ENCODE results near the gene BBX.

BBX gene

DNA sequence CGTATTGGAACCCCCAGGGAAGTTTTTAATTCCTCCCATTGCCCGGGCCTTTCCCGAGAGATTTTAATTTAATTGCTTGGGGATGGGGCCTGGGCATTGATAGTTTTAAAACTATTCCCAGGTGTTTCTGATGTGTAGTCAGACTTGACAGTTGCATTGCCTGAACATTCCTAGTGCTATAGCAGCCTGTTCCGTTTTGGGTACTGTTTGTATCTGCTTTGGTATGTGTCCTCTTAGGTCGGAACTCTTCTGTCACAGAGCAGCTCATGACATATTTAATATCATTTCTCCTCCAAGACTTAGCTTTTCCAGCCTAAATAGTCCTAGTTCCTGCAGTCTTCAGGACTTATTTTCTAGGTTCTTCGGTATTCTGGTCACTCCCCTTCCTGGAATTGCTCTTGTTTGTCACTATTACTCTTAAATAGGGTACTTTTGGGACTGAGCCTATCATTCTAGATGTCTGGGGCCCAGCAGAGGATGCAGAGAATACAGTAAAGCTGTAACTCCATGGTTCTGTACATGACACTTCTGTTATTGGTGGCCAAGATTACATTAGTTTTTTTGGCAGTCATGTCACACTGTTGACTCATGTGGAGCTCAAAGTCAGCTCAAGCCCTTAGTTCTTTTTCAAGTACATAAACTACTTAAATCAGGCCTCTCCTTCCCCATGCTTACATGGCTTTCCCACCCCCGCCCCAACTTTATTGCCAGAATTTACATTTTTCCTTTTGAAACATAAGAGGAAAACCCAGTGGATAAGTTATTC lies 81.5 kb downstream of the BBX start:
- DNase-seq: no peak

GRCh38 chr3:107611775-107612469 lies 89.2 kb downstream of the BBX start:
- no peak for DNase-seq

- DNase-seq: no peak
These were observed 89.9 kb downstream of the BBX start for GRCh38 chr3:107612664-107613084.

DNA sequence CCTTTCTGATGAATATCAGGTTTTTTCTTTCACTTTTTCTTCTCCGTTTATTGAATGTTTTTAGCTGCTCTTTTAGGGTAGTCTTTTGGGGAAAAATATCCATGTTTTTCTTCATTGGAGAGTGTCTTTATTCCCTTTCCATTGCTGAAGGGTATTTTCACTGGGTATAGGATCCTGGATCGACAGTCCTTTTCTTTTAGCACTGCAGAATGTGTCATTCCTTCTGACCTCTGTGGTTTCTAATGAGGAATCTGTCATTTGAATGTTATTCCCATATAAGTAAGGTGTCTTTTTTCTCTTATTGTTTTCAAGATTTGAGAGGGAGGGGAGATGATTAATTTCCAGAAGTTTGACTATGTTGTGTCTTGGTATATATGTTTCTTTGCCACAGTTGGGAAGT lies 96.8 kb downstream of the BBX start:
- DNase-seq: no peak

DNA sequence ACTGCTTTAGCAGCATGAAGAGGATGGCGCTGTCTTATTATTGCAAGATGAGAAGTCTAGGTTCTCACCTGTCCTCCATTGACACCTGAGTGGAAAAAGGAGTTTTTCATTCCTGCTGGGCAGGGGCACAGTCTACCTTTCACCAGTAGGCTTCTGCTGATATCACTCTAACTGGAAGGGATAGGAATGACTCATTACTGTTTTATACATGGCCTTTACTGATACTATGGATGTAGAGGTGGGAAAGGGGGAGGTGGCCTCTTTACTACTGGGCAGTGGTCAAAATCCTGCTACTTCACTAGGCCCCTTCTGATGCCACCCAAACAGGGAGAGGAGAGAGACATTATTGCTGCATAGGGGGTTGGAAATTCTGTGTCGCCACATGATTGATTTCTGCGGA lies 97.8 kb downstream of the BBX start:
- DNase-seq: no peak

DNA sequence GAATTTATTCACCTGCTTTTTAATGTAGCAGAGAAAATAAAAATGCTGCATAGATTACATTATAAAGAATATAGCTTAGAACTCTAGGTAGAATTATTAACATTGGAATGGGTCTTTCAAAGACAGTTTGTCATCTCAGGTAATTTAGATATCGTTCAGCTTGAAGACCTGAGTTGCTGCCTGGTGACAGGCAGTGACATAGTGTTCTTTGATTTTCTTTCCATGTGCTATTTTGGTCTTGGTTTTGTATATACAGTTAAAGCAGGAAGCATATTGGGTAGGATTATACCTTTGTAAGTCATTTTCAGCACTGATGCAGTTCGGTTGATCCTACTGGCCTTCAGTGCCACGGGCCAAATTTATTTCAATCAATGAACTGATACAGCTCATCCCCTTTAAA lies 98.7 kb downstream of the BBX start:
- no peak for DNase-seq

- DNase-seq: no peak
These were observed 105.3 kb downstream of the BBX start for GRCh38 chr3:107627962-107628542.

GRCh38 chr3:107629566-107629965 lies 106.8 kb downstream of the BBX start:
- DNase-seq: no peak

- no peak for DNase-seq
These were observed 108.0 kb downstream of the BBX start for GRCh38 chr3:107630779-107631178.

GRCh38 chr3:107632576-107632975 lies 109.8 kb downstream of the BBX start:
- DNase-seq: no peak

DNA sequence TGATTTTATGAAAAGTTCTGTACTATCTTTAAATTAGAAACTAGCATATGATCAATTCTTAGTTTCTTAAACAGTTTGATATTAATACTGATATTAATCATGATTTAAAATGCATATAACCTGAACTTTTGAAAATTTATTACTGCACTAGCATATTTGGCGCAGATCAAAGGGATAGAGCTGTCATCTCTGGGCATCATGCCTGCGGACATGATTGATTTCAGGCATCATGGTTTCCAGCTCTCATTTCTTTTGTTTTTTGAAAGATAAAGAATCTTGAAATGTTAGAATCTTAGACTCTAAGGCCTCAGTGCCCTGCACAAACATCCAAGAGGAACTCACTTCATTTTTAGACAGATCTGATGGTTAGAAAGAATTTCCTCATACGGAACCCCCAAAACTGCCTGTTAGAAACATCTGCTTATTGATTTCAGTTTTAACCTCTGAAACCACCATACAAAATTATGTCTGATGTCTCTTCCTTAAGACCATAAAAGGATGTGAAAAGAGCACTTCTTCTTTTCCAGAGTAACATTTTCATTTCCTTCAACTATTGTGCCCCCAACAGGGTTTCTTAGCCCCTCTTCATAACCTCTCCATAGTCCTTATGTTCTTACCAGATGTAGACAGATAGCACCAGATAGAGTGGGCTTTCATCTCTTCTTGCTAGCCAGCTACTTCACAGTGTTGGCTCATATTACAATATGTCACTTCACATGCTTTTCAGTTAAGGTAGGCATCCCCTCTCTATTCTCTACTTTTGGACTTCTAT lies 110.8 kb downstream of the BBX start:
- DNase-seq: no peak

DNA sequence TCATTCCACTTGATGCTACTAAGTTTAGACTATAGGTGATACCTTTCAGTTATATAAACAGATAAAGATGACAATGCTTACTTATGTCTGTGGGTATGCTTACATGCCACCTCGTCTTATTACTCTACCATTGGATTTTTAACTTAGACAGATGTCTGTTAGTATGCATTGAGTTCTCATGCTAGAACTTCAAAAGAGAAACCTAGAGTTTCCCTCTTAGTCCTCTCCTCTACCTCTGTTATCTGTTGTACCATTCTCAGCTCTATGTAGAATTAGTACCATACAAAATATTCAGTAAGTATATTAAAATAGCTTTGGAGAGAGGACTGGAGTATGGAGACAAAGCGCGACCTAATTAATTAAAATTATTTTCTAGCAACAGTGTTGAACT lies 111.3 kb downstream of the BBX start:
- DNase-seq: no peak

- DNase-seq: no peak
These were observed 114.8 kb downstream of the BBX start for GRCh38 chr3:107637416-107638183.

- no peak for DNase-seq
These were observed 119.0 kb downstream of the BBX start for GRCh38 chr3:107641572-107642307.

DNA sequence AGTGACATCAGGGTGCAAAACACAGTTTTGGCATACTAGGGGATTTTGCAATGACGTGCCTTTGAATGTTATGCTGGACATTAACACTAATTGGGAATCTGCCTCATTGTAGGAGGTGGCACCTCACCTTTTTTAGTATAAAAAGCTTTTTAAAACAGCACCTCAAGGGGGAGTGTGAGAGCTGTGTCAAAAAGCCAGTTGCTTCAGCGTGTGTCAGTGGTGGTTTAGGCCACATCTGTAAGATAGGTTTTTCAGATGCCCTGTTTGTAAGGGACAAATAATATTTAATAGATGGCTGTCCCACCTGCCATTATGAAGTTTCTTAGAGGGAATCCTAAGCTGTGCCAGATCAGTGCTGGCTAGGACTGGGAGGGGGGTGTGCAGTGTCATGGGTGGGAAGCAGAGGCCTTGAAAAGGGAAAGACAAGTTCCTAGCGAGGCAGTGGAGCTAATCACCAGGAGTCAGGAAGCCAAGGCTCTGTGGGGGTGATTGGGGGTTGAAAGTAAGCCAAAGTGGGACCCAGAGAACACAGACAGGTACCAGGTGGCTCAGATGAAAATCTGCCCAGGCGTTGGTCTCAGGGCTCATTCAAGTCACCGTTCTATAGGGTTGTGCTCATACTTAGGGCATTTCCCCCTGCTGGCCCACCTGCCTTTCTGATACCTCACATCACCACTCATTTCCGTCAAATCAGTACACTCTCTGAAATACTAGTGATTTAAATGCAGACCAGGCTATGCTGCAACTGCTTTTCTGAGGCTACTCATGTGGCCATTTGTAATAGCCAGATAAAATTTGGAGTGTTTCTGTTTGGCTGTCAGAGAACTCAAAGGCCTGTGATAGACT lies 120.5 kb downstream of the BBX start:
- DNase-seq: no peak

DNA sequence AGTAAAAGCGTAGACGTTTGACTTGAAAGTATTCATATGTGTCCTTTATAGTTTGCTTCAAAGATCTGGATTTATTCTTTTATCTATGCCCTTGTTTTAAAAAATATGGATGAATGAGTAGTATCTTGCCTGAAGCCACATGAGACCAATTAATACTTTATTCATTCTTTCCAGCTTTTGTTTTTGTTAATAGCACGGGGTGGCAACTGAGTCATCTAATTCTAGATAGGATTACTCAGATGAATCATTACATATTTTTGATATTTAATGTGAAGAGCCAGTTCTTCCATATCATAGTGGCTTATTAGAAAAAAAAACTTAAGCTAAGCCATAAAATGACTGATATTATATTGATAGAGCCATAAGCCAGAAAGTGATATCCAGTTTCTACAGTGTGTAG lies 121.9 kb downstream of the BBX start:
- no peak for DNase-seq

DNA sequence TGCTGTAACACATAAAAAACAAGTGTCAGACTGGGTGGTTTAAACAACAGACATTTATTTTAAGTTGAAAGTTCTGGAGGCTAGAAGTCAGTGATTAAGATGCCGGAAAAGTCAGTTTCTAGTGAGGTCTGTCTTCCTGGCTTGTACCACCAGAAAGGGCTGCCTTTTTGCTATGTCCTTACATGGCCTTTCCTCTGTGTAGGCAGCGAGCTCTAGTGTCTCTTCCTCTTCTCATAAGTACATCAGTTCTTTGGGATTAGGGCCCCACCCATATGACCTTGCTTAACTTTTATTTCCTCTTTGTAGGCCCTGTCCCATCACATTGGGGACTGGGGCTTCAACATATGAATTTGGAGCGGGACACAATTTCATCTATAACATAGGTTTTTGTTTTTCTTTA lies 128.0 kb downstream of the BBX start:
- DNase-seq: no peak

- DNase-seq: no peak
These were observed 129.0 kb downstream of the BBX start for GRCh38 chr3:107651782-107652181.

DNA sequence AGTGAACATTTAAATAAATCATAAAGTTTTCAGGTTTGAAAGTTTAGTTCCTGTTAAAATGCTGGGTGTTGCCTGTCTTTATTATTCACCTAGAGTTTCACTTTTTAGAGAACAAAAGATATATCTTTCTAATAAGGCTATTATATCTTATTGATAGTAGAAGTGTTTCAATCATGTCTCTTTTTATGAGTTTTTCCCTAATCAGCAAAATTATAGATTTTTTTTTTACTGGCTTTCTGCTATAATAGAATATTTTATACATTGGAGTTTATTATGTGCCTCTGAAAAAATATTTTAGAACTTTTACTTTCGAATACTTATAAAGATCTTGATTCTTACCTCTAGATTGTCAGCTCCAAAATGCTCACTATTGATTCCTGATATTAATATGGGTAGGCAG lies 131.5 kb downstream of the BBX start:
- no peak for DNase-seq

- DNase-seq: no peak
These were observed 135.2 kb downstream of the BBX start for GRCh38 chr3:107657971-107658370.
